WTC11 (cell line): ENCODE data around the gene RIPOR1. TPM values are rescaled to one million over a fixed set of nuclear protein-coding genes. Genes with fewer than 3 reads are reported as not detected.

Source experiments
- ATAC-seq: fragments of 200-7000 bp; cut with Tn5 transposase; 2 replicates; pipeline ENCODE4 v1.10.0; 2021; ENCODE audit warnings: mild to moderate bottlenecking, moderate library complexity
- CTCF ChIA-PET: fragments of 300-600 bp; sonication (Branson Sonifier 250); formaldehyde crosslinking; loops from one replicate; lab custom pipeline; 2021; ENCODE audit warnings: antibody characterized with exemption; lab: Charles Lee
- POLR2A ChIA-PET: fragments of 350-600 bp; sonication (Branson Sonifier 250); formaldehyde crosslinking; loops from one replicate; lab custom pipeline; 2021; ENCODE audit warnings: antibody characterized with exemption; lab: Charles Lee
- DNase-seq: peaks from one replicate; pipeline ENCODE4 v3.0.0; 2021; ENCODE audit warnings: low spot score
- H3K27ac Mint-ChIP-seq: 2 replicates; pipeline ENCODE4 v1.8.0; 2021; ENCODE audit warnings: mixed read lengths
- H3K27me3 Mint-ChIP-seq: 2 replicates; pipeline ENCODE4 v1.8.0; 2021; ENCODE audit warnings: low read depth, mild to moderate bottlenecking, moderate library complexity, mixed read lengths
- H3K36me3 Mint-ChIP-seq: 2 replicates; pipeline ENCODE4 v1.8.0; 2021; ENCODE audit warnings: mixed read lengths
- H3K4me1 Mint-ChIP-seq: 2 replicates; pipeline ENCODE4 v1.8.0; 2022; ENCODE audit warnings: mixed read lengths
- H3K4me3 Mint-ChIP-seq: 2 replicates; pipeline ENCODE4 v1.8.0; 2021; ENCODE audit warnings: mild to moderate bottlenecking, moderate library complexity, mixed read lengths
- H3K9me3 Mint-ChIP-seq: 2 replicates; pipeline ENCODE4 v1.8.0; 2021; ENCODE audit warnings: mixed read lengths
- AFF4 ChIP-seq: sonication (generic); formaldehyde crosslinking; IDR thresholded peaks from 2 replicates; pipeline ENCODE4 v1.8.1; 2023; ENCODE audit warnings: mild to moderate bottlenecking, missing genetic modification reagents, borderline replicate concordance
- CTCF ChIP-seq: fragments of 200-600 bp; IDR thresholded peaks from 2 replicates; pipeline ENCODE4 v1.8.0; 2022; ENCODE audit warnings: antibody characterized with exemption
- FOXK1 ChIP-seq: sonication (generic); formaldehyde crosslinking; IDR thresholded peaks from 2 replicates; pipeline ENCODE4 v1.8.0; 2022; ENCODE audit warnings: mild to moderate bottlenecking, moderate library complexity, missing genetic modification reagents
- GABPB1 ChIP-seq: sonication (generic); formaldehyde crosslinking; IDR thresholded peaks from 2 replicates; pipeline ENCODE4 v1.8.1; 2023; ENCODE audit warnings: mild to moderate bottlenecking, missing genetic modification reagents
- HMGXB4 ChIP-seq: sonication (generic); formaldehyde crosslinking; IDR thresholded peaks from 2 replicates; pipeline ENCODE4 v1.8.1; 2023; ENCODE audit warnings: mild to moderate bottlenecking, moderate library complexity, missing genetic modification reagents
- IRF2 ChIP-seq: sonication (generic); formaldehyde crosslinking; IDR thresholded peaks from 2 replicates; pipeline ENCODE4 v1.8.0; 2022; ENCODE audit warnings: low read depth, missing genetic modification reagents, borderline replicate concordance
- JAZF1 ChIP-seq: fragments of 250-450 bp; sonication (Bioruptor Pico); IDR thresholded peaks from 2 replicates; pipeline ENCODE4 v1.9.0; 2021; ENCODE audit warnings: moderate library complexity, mild to moderate bottlenecking, inconsistent platforms
- MLX ChIP-seq: sonication (generic); formaldehyde crosslinking; IDR thresholded peaks from 2 replicates; pipeline ENCODE4 v1.8.1; 2023; ENCODE audit warnings: mild to moderate bottlenecking, missing genetic modification reagents, moderate library complexity
- OVOL2 ChIP-seq: fragments of 250-450 bp; sonication (Bioruptor Pico); IDR thresholded peaks from 2 replicates; pipeline ENCODE4 v1.9.0; 2021; ENCODE audit warnings: mild to moderate bottlenecking, borderline replicate concordance
- PRRX2 ChIP-seq: fragments of 250-450 bp; sonication (Bioruptor Pico); IDR thresholded peaks from 2 replicates; pipeline ENCODE4 v1.8.0; 2021; ENCODE audit warnings: mild to moderate bottlenecking
- RORB ChIP-seq: fragments of 250-450 bp; sonication (Bioruptor Pico); IDR thresholded peaks from 2 replicates; pipeline ENCODE4 v1.9.0; 2021; ENCODE audit warnings: mild to moderate bottlenecking
- SMAD3 ChIP-seq: sonication (generic); formaldehyde crosslinking; IDR thresholded peaks from 2 replicates; pipeline ENCODE4 v1.8.0; 2022; ENCODE audit warnings: missing genetic modification reagents, mild to moderate bottlenecking, borderline replicate concordance
- TCF7 ChIP-seq: sonication (generic); formaldehyde crosslinking; IDR thresholded peaks from 2 replicates; pipeline ENCODE4 v1.8.0; 2022; ENCODE audit warnings: mild to moderate bottlenecking, low read depth, missing genetic modification reagents, moderate library complexity
- TP53 ChIP-seq: sonication (generic); formaldehyde crosslinking; IDR thresholded peaks from 2 replicates; pipeline ENCODE4 v1.8.1; 2023; ENCODE audit warnings: mild to moderate bottlenecking, missing genetic modification reagents
- ZNF138 ChIP-seq: sonication (generic); formaldehyde crosslinking; conservative IDR thresholded peaks from 2 replicates; pipeline ENCODE4 v1.8.1; 2022; ENCODE audit warnings: mild to moderate bottlenecking, moderate library complexity, missing genetic modification reagents
- ZNF232 ChIP-seq: sonication (generic); formaldehyde crosslinking; IDR thresholded peaks from 2 replicates; pipeline ENCODE4 v1.8.0; 2022; ENCODE audit warnings: mild to moderate bottlenecking, missing genetic modification reagents
- ZNF263 ChIP-seq: sonication (generic); formaldehyde crosslinking; IDR thresholded peaks from 2 replicates; pipeline ENCODE4 v1.8.1; 2022; ENCODE audit warnings: low read depth, mild to moderate bottlenecking, moderate library complexity, missing genetic modification reagents
- ZNF512 ChIP-seq: sonication (generic); formaldehyde crosslinking; IDR thresholded peaks from 2 replicates; pipeline ENCODE4 v1.8.1; 2022; ENCODE audit warnings: missing genetic modification reagents, borderline replicate concordance
- total RNA-seq: library from RNA; stranded (reverse); gene quantifications from 3 replicates; pipeline ENCODE4 v1.2.3, GENCODE V29; 2021

The RIPOR1 gene
- total RNA-seq, 1 experiment from 2014 or later: 14.9 TPM

- DNase-seq (no peak), ATAC-seq (no peak)
- H3K36me3 Mint-ChIP-seq: peaks cover 2% of the 10 kb centered on the region; the same call in 1 of the 2 replicates
- H3K27me3 Mint-ChIP-seq: peaks cover 78% of the 10 kb centered on the region
- H3K9me3 Mint-ChIP-seq: no peaks in the 10 kb centered on the region
- TF ChIP-seq MLX (CRISPR knock-in tag) (no peak), FOXK1 (CRISPR knock-in tag) (no peak), ZNF263 (CRISPR knock-in tag) (no peak), SMAD3 (CRISPR knock-in tag) (no peak), OVOL2 (CRISPR knock-in tag) (no peak), TCF7 (CRISPR knock-in tag) (no peak), HMGXB4 (CRISPR knock-in tag) (no peak), RORB (CRISPR knock-in tag) (no peak)
- H3K27ac Mint-ChIP-seq: no peak overlapping the region
- H3K4me3 Mint-ChIP-seq: no peak overlapping the region
- ChIA-PET CTCF (interaction anchor here (0.5 to 13.9 kb wide), 7 partner anchors 8 to 282 kb away, joined by 3 to 184 read pairs (median 3); no protein-coding TSS in a partner anchor), POLR2A (no interaction called here)
- peaks cover 14% of the 10 kb centered on the region for H3K4me1 Mint-ChIP-seq
These were observed 11.3 kb downstream of the RIPOR1 start for GRCh38 chr16:67539691-67540635.

- Mint-ChIP-seq H3K36me3 (peaks cover 2% of the 10 kb centered on the region; the same call in 1 of the 2 replicates), H3K9me3 (no peaks in the 10 kb centered on the region), H3K27ac (no peak overlapping the region), H3K27me3 (peaks cover 70% of the 10 kb centered on the region), H3K4me1 (peaks cover 14% of the 10 kb centered on the region), H3K4me3 (no peak overlapping the region)
- no peak for TF ChIP-seq AFF4 (CRISPR knock-in tag)
- DNase-seq: no peak
- ATAC-seq: no peak
- ChIA-PET POLR2A (interaction anchor here (0.9 kb wide), 1 partner anchor 8 kb away, joined by 3 read pairs; no protein-coding TSS in a partner anchor), CTCF (interaction anchor here (0.5 to 13.9 kb wide), 3 partner anchors 20 to 281 kb away, joined by 3 to 184 read pairs (median 3); no protein-coding TSS in a partner anchor)
These were observed 12.1 kb downstream of the RIPOR1 start for GRCh38 chr16:67540756-67541155.

GRCh38 chr16:67541391-67542263, 13.0 kb downstream of the RIPOR1 start:
- ChIA-PET CTCF (interaction anchor here (0.6 to 13.9 kb wide), 3 partner anchors 20 to 1605 kb away, joined by 3 to 184 read pairs (median 4); no protein-coding TSS in a partner anchor), POLR2A (interaction anchor here (0.9 kb wide), 1 partner anchor 9 kb away, joined by 3 read pairs; no protein-coding TSS in a partner anchor)
- no peak for ATAC-seq
- Mint-ChIP-seq H3K36me3 (peaks cover 2% of the 10 kb centered on the region; the same call in 1 of the 2 replicates), H3K9me3 (no peaks in the 10 kb centered on the region), H3K4me1 (peaks cover 13% of the 10 kb centered on the region), H3K27ac (no peak overlapping the region), H3K4me3 (no peak overlapping the region), H3K27me3 (peaks cover 61% of the 10 kb centered on the region)
- no peak for DNase-seq
- no peak for TF ChIP-seq GABPB1 (CRISPR knock-in tag)
- no peak for TF ChIP-seq ZNF232
- TF ChIP-seq IRF2: no peak
- TF ChIP-seq CTCF: no peak
- TF ChIP-seq ZNF512 (CRISPR knock-in tag): no peak
- no peak for TF ChIP-seq ZNF138 (CRISPR knock-in tag)
- no peak for TF ChIP-seq PRRX2
- TF ChIP-seq TP53 (CRISPR knock-in tag): no peak
- no peak for TF ChIP-seq JAZF1 (CRISPR knock-in tag)
- TF ChIP-seq ZNF263 (CRISPR knock-in tag): no peak
